GM18511 (cell line): ENCODE results near the gene MPDZ.

Source experiments
- ATAC-seq: cut with Tn5 transposase; IDR thresholded peaks from one replicate; pipeline ENCODE4 v1.9.1; 2021; ENCODE audit warnings: mild to moderate bottlenecking, moderate library complexity; ENCODE audit not compliant: unreplicated experiment

MPDZ gene, protein sequence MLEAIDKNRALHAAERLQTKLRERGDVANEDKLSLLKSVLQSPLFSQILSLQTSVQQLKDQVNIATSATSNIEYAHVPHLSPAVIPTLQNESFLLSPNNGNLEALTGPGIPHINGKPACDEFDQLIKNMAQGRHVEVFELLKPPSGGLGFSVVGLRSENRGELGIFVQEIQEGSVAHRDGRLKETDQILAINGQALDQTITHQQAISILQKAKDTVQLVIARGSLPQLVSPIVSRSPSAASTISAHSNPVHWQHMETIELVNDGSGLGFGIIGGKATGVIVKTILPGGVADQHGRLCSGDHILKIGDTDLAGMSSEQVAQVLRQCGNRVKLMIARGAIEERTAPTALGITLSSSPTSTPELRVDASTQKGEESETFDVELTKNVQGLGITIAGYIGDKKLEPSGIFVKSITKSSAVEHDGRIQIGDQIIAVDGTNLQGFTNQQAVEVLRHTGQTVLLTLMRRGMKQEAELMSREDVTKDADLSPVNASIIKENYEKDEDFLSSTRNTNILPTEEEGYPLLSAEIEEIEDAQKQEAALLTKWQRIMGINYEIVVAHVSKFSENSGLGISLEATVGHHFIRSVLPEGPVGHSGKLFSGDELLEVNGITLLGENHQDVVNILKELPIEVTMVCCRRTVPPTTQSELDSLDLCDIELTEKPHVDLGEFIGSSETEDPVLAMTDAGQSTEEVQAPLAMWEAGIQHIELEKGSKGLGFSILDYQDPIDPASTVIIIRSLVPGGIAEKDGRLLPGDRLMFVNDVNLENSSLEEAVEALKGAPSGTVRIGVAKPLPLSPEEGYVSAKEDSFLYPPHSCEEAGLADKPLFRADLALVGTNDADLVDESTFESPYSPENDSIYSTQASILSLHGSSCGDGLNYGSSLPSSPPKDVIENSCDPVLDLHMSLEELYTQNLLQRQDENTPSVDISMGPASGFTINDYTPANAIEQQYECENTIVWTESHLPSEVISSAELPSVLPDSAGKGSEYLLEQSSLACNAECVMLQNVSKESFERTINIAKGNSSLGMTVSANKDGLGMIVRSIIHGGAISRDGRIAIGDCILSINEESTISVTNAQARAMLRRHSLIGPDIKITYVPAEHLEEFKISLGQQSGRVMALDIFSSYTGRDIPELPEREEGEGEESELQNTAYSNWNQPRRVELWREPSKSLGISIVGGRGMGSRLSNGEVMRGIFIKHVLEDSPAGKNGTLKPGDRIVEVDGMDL (N-terminal part only)

GRCh38 chr9:13279284-13280141 lies at the start of gene MPDZ:
Gene MPDZ, minus strand, starts transcription at chr9:13279692. Its CDS starts 29,377 bp downstream, at chr9:13250315.
- ATAC-seq = no peak

DNA sequence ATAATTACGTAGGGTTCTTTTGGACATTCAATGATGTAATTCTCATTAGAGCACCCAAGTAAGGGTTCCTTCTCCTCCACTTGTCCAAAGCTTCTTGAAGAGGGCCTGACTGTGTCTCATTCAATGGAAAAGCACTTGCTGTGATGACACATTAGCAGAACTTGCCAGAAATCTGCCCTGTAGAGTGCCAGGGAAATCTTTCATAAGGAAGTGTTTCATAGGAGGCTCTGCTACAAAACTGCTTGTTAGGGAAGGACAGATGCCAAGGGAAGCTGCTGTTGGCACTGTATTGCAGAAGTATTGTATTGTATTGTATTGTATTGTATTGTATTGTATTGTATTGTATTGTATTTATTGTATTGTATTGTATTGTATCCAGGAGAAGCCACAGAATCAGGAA lies 45.5 kb upstream of the MPDZ start:
- no peak for ATAC-seq

GRCh38 chr9:13322828-13323550 lies 43.5 kb upstream of the MPDZ start:
- no peak for ATAC-seq

DNA sequence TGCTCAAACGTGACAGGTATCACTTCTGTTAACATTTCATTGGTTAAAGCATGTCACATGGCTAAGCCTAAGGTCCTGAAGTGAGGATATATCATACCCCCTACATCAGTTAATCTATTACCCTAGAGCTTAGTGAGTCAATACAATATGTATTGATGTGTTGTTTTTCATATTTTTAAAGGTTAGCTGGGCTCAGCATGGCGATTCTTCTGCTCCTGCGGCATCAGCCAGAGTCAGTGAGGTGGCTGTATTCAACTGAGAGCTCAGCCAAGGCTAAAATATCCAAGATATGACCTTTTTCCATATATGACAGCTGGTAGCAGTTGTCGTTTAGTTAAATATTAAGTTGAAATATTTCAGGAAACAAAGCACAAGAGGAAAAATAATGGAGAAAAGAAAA lies 38.5 kb upstream of the MPDZ start:
- no peak for ATAC-seq

DNA sequence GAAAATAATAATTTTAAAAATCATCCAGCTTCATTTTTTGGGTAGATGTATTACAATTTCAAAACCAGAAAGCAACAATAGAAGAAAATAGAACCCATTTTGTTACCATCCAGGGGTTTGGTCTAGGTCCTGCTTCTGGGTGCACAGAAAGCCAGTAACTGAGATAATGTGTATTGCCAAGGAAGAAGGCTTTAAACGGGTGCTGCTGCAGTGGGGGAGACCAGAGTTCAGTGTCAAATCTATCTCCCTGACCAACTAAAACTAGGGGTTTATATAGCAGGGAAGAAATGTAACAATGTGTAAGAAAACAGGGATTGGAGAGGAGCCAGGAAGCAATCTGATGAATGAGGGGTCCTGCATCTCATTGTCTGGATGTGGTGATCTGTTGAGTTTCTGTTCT lies 17.5 kb upstream of the MPDZ start:
- no peak for ATAC-seq

GRCh38 chr9:13295556-13295955 lies 16.1 kb upstream of the MPDZ start:
- no peak for ATAC-seq

DNA sequence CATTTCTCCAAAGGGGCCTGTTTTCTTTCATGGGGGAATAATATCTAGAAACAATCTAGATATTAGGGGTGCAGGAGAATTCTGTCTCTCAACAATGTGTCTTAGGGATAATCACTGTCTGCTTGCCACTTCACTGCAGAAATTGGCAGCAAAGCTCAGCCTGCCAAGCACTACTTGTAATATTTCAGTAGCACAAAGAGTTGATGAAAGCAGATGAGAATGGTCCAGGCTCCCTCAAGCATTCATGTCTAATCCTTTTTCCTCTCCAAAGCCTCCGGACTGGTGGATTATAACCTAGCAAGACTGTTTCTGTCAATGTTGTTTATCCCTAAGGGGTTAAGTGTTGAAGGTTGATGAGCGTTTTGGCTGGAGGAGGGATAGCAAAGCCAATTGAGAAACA lies 13.3 kb upstream of the MPDZ start:
- no peak for ATAC-seq

DNA sequence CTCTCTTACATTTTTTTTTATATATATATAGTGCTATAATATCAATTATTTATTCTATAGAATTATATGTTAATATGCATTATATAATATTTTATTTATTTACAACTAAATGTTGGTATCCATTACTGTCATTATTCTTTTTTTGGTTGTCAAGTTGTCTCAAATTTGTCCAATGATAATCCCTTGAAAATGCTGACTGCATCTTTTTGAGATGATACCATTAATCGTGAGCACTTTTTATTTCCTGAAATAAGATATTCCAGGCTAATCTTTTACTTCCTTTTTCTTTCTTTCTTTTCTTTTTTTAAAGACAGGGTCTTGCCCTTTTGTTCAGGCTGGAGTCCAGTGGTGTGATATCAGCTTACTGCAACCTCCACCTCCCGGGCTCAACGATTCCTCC lies 12.7 kb upstream of the MPDZ start:
- no peak for ATAC-seq

- no peak for ATAC-seq
These were observed 12.2 kb upstream of the MPDZ start for GRCh38 chr9:13291718-13292117.

DNA sequence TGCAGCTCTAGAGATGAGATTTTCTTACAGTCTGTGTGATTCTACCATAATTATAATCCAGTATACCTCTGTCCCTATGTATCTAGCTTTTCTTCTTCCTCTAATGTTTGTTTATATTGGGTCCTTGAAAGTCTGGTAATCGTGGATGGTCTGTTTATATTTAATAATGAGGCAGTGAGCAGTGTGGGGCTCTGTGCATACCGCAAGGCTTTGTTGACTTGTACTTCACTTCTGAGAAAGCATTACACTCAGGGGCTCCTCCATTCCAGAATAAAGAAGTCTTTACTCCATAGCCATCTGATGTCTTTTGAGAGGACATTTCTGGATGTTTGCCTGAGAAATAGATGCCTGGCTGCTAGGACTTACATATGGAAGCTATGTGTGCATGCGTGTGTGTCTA lies 4.5 kb upstream of the MPDZ start:
- no peak for ATAC-seq

- ATAC-seq = no peak
These were observed 3.5 kb upstream of the MPDZ start for GRCh38 chr9:13282998-13283397.

GRCh38 chr9:13281356-13282016 lies 2.0 kb upstream of the MPDZ start:
- ATAC-seq = no peak

GRCh38 chr9:13278368-13279246 lies 885 bp downstream of the MPDZ start:
- no peak for ATAC-seq

- ATAC-seq = no peak
These were observed 1.5 kb downstream of the MPDZ start for GRCh38 chr9:13278023-13278367.

- ATAC-seq = no peak
These were observed 4.4 kb downstream of the MPDZ start for GRCh38 chr9:13274886-13275641.

GRCh38 chr9:13270734-13271133 lies 8.8 kb downstream of the MPDZ start:
- no peak for ATAC-seq

GRCh38 chr9:13269589-13270452 lies 9.7 kb downstream of the MPDZ start:
- ATAC-seq = no peak
